Glutamatergic neuron (in vitro differentiated cells): ENCODE measurements around the gene PPP1R1B. TPM values are rescaled to one million over a fixed set of nuclear protein-coding genes. Genes with fewer than 3 reads are reported as not detected.

Experiments used
- DNase-seq: peaks from one replicate; pipeline ENCODE4 v3.0.0; 2022
- H3K27ac Mint-ChIP-seq: one replicate; pipeline ENCODE4 v1.8.0; 2020; ENCODE audit warnings: mild to moderate bottlenecking, mixed read lengths, inconsistent platforms; ENCODE audit not compliant: unreplicated experiment
- H3K27me3 Mint-ChIP-seq: one replicate; pipeline ENCODE4 v1.8.0; 2020; ENCODE audit warnings: mild to moderate bottlenecking, moderate library complexity, mixed read lengths, inconsistent platforms; ENCODE audit not compliant: unreplicated experiment
- H3K36me3 Mint-ChIP-seq: one replicate; pipeline ENCODE4 v1.8.0; 2020; ENCODE audit warnings: mild to moderate bottlenecking, mixed read lengths, inconsistent platforms; ENCODE audit not compliant: unreplicated experiment
- H3K4me1 Mint-ChIP-seq: one replicate; pipeline ENCODE4 v1.8.0; 2020; ENCODE audit warnings: mild to moderate bottlenecking, low read depth, mixed read lengths, inconsistent platforms; ENCODE audit not compliant: unreplicated experiment
- H3K4me3 Mint-ChIP-seq: one replicate; pipeline ENCODE4 v1.8.0; 2020; ENCODE audit warnings: mild to moderate bottlenecking, mixed read lengths, inconsistent platforms; ENCODE audit not compliant: unreplicated experiment
- H3K9me3 Mint-ChIP-seq: one replicate; pipeline ENCODE4 v1.8.0; 2020; ENCODE audit warnings: mild to moderate bottlenecking, moderate library complexity, mixed read lengths, inconsistent platforms; ENCODE audit not compliant: unreplicated experiment
- CTCF ChIP-seq: fragments of 200-600 bp; sonication (generic); IDR thresholded peaks from one replicate; pipeline ENCODE4 v1.5.0; 2021; ENCODE audit not compliant: partially characterized antibody, unreplicated experiment
- long read RNA-seq: library from polyadenylated mRNA; unstranded; transcript quantifications from one replicate; pipeline ENCODE4 v2.0.0, GENCODE V29; 2020; ENCODE audit not compliant: unreplicated experiment
- total RNA-seq: library from RNA; stranded (reverse); fragmentation: NEBNext Ultra II Directional; extraction: Animal tissue kit (Norgen Biotek cat#: 25700); gene quantifications from one replicate; pipeline ENCODE4 v1.2.1, GENCODE V29; 2021; ENCODE audit not compliant: unreplicated experiment

PPP1R1B gene
- total RNA-seq, result not detected
- long read RNA-seq, result 0 reads

GRCh38 chr17:39626171-39627046 is at the start of gene PPP1R1B:
Gene PPP1R1B, plus strand, starts transcription at chr17:39626952. Its CDS starts 441 bp downstream, at chr17:39627393.
- no peaks in the 10 kb centered on the region for H3K36me3 Mint-ChIP-seq
- no peak for DNase-seq
- H3K9me3 Mint-ChIP-seq, result peaks cover 4% of the 10 kb centered on the region
- H3K27ac Mint-ChIP-seq, result no peak within 1 kb of the TSS
- peaks cover 17% of the 10 kb centered on the region for H3K27me3 Mint-ChIP-seq
- H3K4me3 Mint-ChIP-seq, result peak within 1 kb of the TSS; percentile 81
- peaks cover 2% of the 10 kb centered on the region for H3K4me1 Mint-ChIP-seq
- TF ChIP-seq CTCF, result no peak

- H3K27ac Mint-ChIP-seq, result no peak overlapping the region
- no peak overlapping the region for H3K4me3 Mint-ChIP-seq
- H3K9me3 Mint-ChIP-seq, result peaks cover 2% of the 10 kb centered on the region
These were observed 48.5 kb upstream of the PPP1R1B start for GRCh38 chr17:39578272-39578671.

DNA sequence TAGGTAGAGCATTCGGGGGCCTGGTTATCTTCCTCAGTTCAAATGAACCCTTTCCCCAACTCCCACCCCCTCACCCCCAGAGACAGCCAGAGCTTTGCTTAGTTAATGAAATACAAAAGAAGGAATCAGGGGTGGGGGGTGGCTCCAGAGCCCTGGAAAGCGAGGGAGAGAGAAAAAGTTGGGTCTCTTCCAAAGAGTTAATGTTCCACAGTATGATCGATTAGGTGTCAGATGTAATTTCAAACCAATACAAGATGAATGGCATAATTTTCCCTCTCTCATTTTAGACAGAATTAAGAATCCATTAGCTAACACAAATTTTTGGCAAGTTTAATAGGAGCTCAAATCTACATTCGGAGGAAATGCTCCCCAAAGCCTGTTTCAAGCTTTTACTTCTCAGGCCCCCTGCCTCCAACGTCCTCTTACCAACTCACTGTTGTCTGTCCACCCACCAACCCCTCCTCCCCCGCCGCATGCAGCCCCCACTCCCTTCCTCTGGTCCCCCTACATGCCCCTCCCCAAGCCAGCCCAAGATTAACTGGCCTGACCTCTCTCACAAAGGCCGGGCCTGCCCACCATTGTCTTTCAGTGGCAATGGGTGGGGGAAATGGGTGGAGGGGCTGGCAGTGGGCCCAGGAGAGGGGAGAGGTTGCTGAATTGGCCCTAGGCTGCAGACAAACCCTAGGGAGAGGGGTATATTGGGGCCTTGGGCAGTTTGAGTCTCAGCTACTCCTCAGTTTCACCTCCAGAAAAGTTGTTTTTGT is 47.3 kb upstream of the PPP1R1B start:
- Mint-ChIP-seq H3K4me3 (no peak overlapping the region), H3K27me3 (peaks cover 2% of the 10 kb centered on the region), H3K36me3 (no peaks in the 10 kb centered on the region), H3K4me1 (no peaks in the 10 kb centered on the region), H3K27ac (no peak overlapping the region), H3K9me3 (peaks cover 2% of the 10 kb centered on the region)
- DNase-seq, result no peak
- TF ChIP-seq CTCF, result no peak

More at GRCh38 chr17:39578272-39578671, 48.5 kb upstream of the PPP1R1B start:
- Mint-ChIP-seq H3K36me3 (no peaks in the 10 kb centered on the region), H3K27me3 (peaks cover 4% of the 10 kb centered on the region), H3K4me1 (no peaks in the 10 kb centered on the region)
- no peak for TF ChIP-seq CTCF
- DNase-seq, result no peak

DNA sequence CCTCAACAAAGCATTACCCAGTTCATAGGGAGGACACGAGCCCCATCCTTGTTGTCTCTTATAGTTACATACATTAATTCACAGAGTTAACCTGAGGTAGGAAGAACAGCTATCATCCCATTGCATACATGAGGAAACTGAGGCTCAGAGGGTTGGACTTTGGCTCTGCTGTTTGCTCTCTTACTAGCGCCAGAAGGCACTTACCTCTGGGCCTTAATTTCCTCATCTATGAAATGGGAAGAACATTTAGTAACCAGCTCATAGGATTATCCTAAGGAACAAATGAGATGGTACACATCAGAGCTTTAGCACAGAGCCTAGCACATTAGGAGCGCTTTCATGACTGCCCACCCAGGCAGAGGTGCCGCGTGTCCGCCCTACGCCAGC is 46.7 kb upstream of the PPP1R1B start:
- Mint-ChIP-seq H3K9me3 (no peaks in the 10 kb centered on the region), H3K36me3 (no peaks in the 10 kb centered on the region), H3K4me1 (no peaks in the 10 kb centered on the region), H3K4me3 (no peak overlapping the region), H3K27ac (no peak overlapping the region), H3K27me3 (peaks cover 2% of the 10 kb centered on the region)
- no peak for DNase-seq
- no peak for TF ChIP-seq CTCF
